HepG2 (cell line): ENCODE results near the gene SEC24A. TPM values are rescaled to one million over a fixed set of nuclear protein-coding genes. Genes with fewer than 3 reads are reported as not detected.

Experiments
- BRCA1 ChIP-seq: sonication (generic); formaldehyde crosslinking; IDR thresholded peaks from 2 replicates; pipeline ENCODE4 v1.4.0; 2020; ENCODE audit warnings: missing genetic modification reagents
- EEA1 ChIP-seq: sonication (generic); formaldehyde crosslinking; IDR thresholded peaks from 2 replicates; pipeline ENCODE4 v1.5.1; 2020; ENCODE audit warnings: mild to moderate bottlenecking, missing genetic modification reagents, borderline replicate concordance
- HES4 ChIP-seq: sonication (generic); formaldehyde crosslinking; IDR thresholded peaks from 2 replicates; pipeline ENCODE4 v1.9.0; 2021; ENCODE audit warnings: mild to moderate bottlenecking, missing genetic modification reagents, borderline replicate concordance
- KMT2A ChIP-seq: sonication (generic); formaldehyde crosslinking; IDR thresholded peaks from 2 replicates; pipeline ENCODE4 v1.4.0; 2020; ENCODE audit warnings: missing genetic modification reagents
- MAFF ChIP-seq: IDR thresholded peaks from 2 replicates; pipeline ENCODE4 v1.6.1; 2011; ENCODE audit warnings: low read depth, low read length, improper control_type of control experiment
- MAZ ChIP-seq, 2 experiments: sonication (generic) in 1 of 2; formaldehyde crosslinking in 1 of 2; IDR thresholded peaks; 2 replicates each; pipeline versions ENCODE4 v1.5.0 to v1.6.1; 2012 to 2020; ENCODE audit warnings: low read depth in 2 of 2, mild to moderate bottlenecking in 2 of 2, borderline replicate concordance in 1 of 2, improper control_type of control experiment in 1 of 2, low read length in 1 of 2, missing genetic modification reagents in 1 of 2, moderate library complexity in 1 of 2
- NCOR1 ChIP-seq: fragments of 200-600 bp; sonication (generic); IDR thresholded peaks from 2 replicates; pipeline ENCODE4 v1.7.0; 2017; ENCODE audit warnings: antibody characterized with exemption, low read length, borderline replicate concordance
- REXO4 ChIP-seq: sonication (generic); formaldehyde crosslinking; IDR thresholded peaks from 2 replicates; pipeline ENCODE4 v1.8.0; 2022; ENCODE audit warnings: missing genetic modification reagents, mild to moderate bottlenecking, borderline replicate concordance
- SMYD3 ChIP-seq: sonication (generic); formaldehyde crosslinking; IDR thresholded peaks from 2 replicates; pipeline ENCODE4 v1.8.1; 2023; ENCODE audit warnings: mild to moderate bottlenecking, missing genetic modification reagents
- SNAPC2 ChIP-seq: sonication (generic); formaldehyde crosslinking; IDR thresholded peaks from 2 replicates; pipeline ENCODE4 v1.8.1; 2022; ENCODE audit warnings: mild to moderate bottlenecking, missing genetic modification reagents
- ZBTB2 ChIP-seq: sonication (generic); formaldehyde crosslinking; IDR thresholded peaks from 2 replicates; pipeline ENCODE4 v1.8.0; 2022; ENCODE audit warnings: low read depth, missing genetic modification reagents
- ZNF10 ChIP-seq: sonication (generic); formaldehyde crosslinking; IDR thresholded peaks from 2 replicates; pipeline ENCODE4 v1.4.0; 2020; ENCODE audit warnings: mild to moderate bottlenecking, low read depth, missing genetic modification reagents, borderline replicate concordance
- ZNF572 ChIP-seq: sonication (generic); formaldehyde crosslinking; IDR thresholded peaks from 2 replicates; pipeline ENCODE4 v1.5.1; 2020; ENCODE audit warnings: mild to moderate bottlenecking, missing genetic modification reagents
- ZNF616 ChIP-seq: sonication (generic); formaldehyde crosslinking; IDR thresholded peaks from 2 replicates; pipeline ENCODE4 v1.5.0; 2020; ENCODE audit warnings: low read depth, mild to moderate bottlenecking, missing genetic modification reagents
- ZNF678 ChIP-seq: sonication (generic); formaldehyde crosslinking; IDR thresholded peaks from 2 replicates; pipeline ENCODE4 v1.4.0; 2020; ENCODE audit warnings: mild to moderate bottlenecking, missing genetic modification reagents
- ZNF724P ChIP-seq: sonication (generic); formaldehyde crosslinking; IDR thresholded peaks from 2 replicates; pipeline ENCODE4 v1.8.0; 2022; ENCODE audit warnings: missing genetic modification reagents, borderline replicate concordance
- ZNF772 ChIP-seq: sonication (generic); formaldehyde crosslinking; IDR thresholded peaks from 2 replicates; pipeline ENCODE4 v1.5.0; 2020; ENCODE audit warnings: mild to moderate bottlenecking, missing genetic modification reagents
- polyA plus RNA-seq, 8 experiments: library from polyadenylated mRNA; depleted of rRNA in 3 of 8; stranded (reverse) in 7 of 8; unstranded in 1 of 8; fragments of >200 nt; fragmentation: Illumina TruSeq in 4 of 8; extraction: Trizol in 4 of 8; gene quantifications; 2 replicates each; pipeline versions ENCODE4 v1.2.1 to v1.2.3, GENCODE V29; 2011 to 2016; ENCODE audit warnings: low read depth in 4 of 8, missing spikeins in 1 of 8, mixed read lengths in 1 of 8; ENCODE audit not compliant: insufficient read depth in 1 of 8
- total RNA-seq, 5 experiments: library from RNA; depleted of rRNA; stranded (reverse); fragments of >200 nt; fragmentation: Illumina TruSeq; extraction: Trizol; gene quantifications; 2 replicates each; pipeline ENCODE4 v1.2.3, GENCODE V29; 2016; ENCODE audit warnings: low read depth in 1 of 5
- TF ChIP-seq, protein P1 (sequence below): sonication (generic); IDR thresholded peaks from 2 replicates; pipeline ENCODE4 v1.6.1; 2016; ENCODE audit warnings: low read depth, borderline replicate concordance
- TF ChIP-seq, protein P2 (sequence below): sonication (generic); formaldehyde crosslinking; IDR thresholded peaks from 2 replicates; pipeline ENCODE4 v1.4.0; 2020; ENCODE audit warnings: mild to moderate bottlenecking, missing genetic modification reagents
- TF ChIP-seq, protein P3 (sequence below): sonication (generic); formaldehyde crosslinking; IDR thresholded peaks from 2 replicates; pipeline ENCODE4; 2020; ENCODE audit warnings: missing genetic modification reagents, mild to moderate bottlenecking, borderline replicate concordance

The SEC24A gene
- total and polyA plus RNA-seq, 2 of the 13 experiments (the other 11 are each of a cell fraction or from before 2014, with no cell fraction given): 30.5 to 56.8 TPM

DNA sequence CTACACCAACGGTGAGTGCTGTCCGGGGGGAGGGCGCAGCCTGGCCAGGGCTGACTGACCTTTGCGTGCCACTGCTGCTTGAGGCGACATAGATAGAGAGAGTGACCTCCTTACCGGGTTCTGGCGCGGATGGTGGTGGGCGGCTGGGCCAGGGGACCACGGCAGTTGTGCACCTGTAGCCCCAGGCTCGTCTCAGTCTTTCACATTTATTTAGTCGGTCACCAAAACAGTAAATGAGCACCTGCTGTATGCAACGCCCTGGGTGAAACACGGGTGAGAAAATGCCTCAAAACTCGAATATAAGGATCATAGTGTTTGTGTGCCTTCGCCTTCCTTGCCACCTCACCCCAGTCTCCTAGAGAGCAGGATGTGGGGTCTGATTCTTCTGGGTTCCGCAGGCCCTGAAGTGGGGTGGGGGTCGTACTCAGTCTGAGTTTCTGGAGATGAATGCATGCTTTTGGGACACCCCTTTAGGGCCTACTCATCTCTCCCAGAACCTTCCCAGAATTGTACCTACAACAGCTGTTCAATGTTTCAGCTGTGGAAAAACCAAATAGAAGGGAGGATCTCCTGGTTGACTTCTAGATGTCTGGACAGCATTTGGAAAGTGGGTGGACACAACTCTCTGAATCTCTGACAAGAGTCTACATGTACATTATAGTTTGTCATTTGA lies 714 bp downstream of the SEC24A start (continued):
- TF ChIP-seq, protein P1, sequence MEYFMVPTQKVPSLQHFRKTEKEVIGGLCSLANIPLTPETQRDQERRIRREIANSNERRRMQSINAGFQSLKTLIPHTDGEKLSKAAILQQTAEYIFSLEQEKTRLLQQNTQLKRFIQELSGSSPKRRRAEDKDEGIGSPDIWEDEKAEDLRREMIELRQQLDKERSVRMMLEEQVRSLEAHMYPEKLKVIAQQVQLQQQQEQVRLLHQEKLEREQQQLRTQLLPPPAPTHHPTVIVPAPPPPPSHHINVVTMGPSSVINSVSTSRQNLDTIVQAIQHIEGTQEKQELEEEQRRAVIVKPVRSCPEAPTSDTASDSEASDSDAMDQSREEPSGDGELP: peak; percentile 71; the same call in 1 of the 2 replicates
- TF ChIP-seq EEA1 (CRISPR knock-in tag) (0 out of 2 replicates have a peak, but pooled peaks have one; percentile 61), MAFF (no peak), ZNF10 (CRISPR knock-in tag) (no peak), ZNF724P (CRISPR knock-in tag) (peak; percentile 15; the same call in 1 of the 2 replicates), NCOR1 (0 out of 2 replicates have a peak, but pooled peaks have one; percentile 12), HES4 (peak; percentile 27; the same call in 1 of the 2 replicates), ZNF572 (CRISPR knock-in tag) (peak; percentile 44; the same call in 1 of the 2 replicates), SMYD3 (CRISPR knock-in tag) (no peak), ZNF772 (CRISPR knock-in tag) (0 out of 2 replicates have a peak, but pooled peaks have one; percentile 6), ZNF678 (CRISPR knock-in tag) (no peak), ZBTB2 (CRISPR knock-in tag) (no peak), ZNF616 (CRISPR knock-in tag) (0 out of 2 replicates have a peak, but pooled peaks have one; percentile 64), KMT2A (CRISPR knock-in tag) (no peak), SNAPC2 (CRISPR knock-in tag) (no peak), BRCA1 (CRISPR knock-in tag) (no peak), REXO4 (CRISPR knock-in tag) (no peak), MAZ (IDR thresholded peaks at IDR 0.05; ENCODE audit: borderline replicate concordance, low read depth, low read length) (no peak), MAZ (CRISPR knock-in tag; IDR thresholded peaks at IDR 0.05; ENCODE audit: low read depth) (no peak)
- TF ChIP-seq, protein P2, sequence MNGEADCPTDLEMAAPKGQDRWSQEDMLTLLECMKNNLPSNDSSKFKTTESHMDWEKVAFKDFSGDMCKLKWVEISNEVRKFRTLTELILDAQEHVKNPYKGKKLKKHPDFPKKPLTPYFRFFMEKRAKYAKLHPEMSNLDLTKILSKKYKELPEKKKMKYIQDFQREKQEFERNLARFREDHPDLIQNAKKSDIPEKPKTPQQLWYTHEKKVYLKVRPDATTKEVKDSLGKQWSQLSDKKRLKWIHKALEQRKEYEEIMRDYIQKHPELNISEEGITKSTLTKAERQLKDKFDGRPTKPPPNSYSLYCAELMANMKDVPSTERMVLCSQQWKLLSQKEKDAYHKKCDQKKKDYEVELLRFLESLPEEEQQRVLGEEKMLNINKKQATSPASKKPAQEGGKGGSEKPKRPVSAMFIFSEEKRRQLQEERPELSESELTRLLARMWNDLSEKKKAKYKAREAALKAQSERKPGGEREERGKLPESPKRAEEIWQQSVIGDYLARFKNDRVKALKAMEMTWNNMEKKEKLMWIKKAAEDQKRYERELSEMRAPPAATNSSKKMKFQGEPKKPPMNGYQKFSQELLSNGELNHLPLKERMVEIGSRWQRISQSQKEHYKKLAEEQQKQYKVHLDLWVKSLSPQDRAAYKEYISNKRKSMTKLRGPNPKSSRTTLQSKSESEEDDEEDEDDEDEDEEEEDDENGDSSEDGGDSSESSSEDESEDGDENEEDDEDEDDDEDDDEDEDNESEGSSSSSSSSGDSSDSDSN: no peak
- TF ChIP-seq, protein P3, sequence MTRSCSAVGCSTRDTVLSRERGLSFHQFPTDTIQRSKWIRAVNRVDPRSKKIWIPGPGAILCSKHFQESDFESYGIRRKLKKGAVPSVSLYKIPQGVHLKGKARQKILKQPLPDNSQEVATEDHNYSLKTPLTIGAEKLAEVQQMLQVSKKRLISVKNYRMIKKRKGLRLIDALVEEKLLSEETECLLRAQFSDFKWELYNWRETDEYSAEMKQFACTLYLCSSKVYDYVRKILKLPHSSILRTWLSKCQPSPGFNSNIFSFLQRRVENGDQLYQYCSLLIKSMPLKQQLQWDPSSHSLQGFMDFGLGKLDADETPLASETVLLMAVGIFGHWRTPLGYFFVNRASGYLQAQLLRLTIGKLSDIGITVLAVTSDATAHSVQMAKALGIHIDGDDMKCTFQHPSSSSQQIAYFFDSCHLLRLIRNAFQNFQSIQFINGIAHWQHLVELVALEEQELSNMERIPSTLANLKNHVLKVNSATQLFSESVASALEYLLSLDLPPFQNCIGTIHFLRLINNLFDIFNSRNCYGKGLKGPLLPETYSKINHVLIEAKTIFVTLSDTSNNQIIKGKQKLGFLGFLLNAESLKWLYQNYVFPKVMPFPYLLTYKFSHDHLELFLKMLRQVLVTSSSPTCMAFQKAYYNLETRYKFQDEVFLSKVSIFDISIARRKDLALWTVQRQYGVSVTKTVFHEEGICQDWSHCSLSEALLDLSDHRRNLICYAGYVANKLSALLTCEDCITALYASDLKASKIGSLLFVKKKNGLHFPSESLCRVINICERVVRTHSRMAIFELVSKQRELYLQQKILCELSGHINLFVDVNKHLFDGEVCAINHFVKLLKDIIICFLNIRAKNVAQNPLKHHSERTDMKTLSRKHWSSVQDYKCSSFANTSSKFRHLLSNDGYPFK (CRISPR knock-in tag): no peak
